ENCODE data around the gene KIF3B. TPM values are rescaled to one million over a fixed set of nuclear protein-coding genes. Genes with fewer than 3 reads are reported as not detected.

The KIF3B gene
- total and polyA plus RNA-seq, 10 of the 15 experiments (the other 5 are each of a cell fraction or from before 2014, with no cell fraction given), result 7.4 to 37.3 (median 25.9) TPM

DNA sequence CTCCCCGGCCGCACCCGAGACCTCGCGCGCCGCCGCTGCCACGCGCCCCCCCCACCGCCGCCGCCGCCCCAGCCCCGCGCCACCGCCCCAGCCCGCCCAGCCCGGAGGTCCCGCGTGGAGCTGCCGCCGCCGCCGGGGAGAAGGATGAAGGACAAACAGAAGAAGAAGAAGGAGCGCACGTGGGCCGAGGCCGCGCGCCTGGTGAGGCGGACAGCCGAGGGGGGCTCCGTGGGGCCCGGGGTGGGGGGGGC, 81.1 kb downstream of the KIF3B start:
- TF ChIP-seq SMARCA5 (IDR thresholded peaks at IDR 0.05) (no peak), TARDBP (IDR thresholded peaks at IDR 0.05; ENCODE audit: borderline replicate concordance) (no peak), POLR2AphosphoS2 (IDR thresholded peaks at IDR 0.05; ENCODE audit: low read depth, low read length) (no peak)
- Histone ChIP-seq H3K4me1 (ENCODE audit: control insufficient read depth, insufficient read depth, low read length) (peaks cover 32% of the 10 kb centered on the region), H3K9me3 (replicated peaks; ENCODE audit: control insufficient read depth, insufficient read depth, low read length) (no peaks in the 10 kb centered on the region; the same call in 2 of the 3 replicates), H4K20me1 (ENCODE audit: control insufficient read depth, insufficient read depth) (peaks cover 4% of the 10 kb centered on the region), H3K4me3 (peak overlapping the region; percentile 77; the same call in 1 of the 2 replicates), H3K4me2 (ENCODE audit: control insufficient read depth, insufficient read depth) (no peak overlapping the region), H3K27ac (ENCODE audit: control insufficient read depth, insufficient read depth) (peak overlapping the region; percentile 86; the same call in 1 of the 2 replicates), H3K36me3 (ENCODE audit: control insufficient read depth in 2 of 2, insufficient read depth in 2 of 2, low read length in 1 of 2) (no peaks in the 10 kb centered on the region), H3K27me3 (replicated peaks in 1 of 2; ENCODE audit: control insufficient read depth in 2 of 2, insufficient read depth in 2 of 2, low read length in 1 of 2) (no peaks in the 10 kb centered on the region), H3K9ac (ENCODE audit: control insufficient read depth, insufficient read depth, low read length) (no peak overlapping the region; the same call in 1 of the 2 replicates), H2AFZ (ENCODE audit: control insufficient read depth, low read depth, low read length) (no peak overlapping the region), H3K79me2 (ENCODE audit: control insufficient read depth, insufficient read depth, low read length) (peaks cover 56% of the 10 kb centered on the region)
- FAIRE-seq (no peak), ATAC-seq (no peak), DNase-seq (ENCODE audit: low read depth, low spot score) (no peak)
- in situ Hi-C loops (cut with MboI) (no loop called here), intact Hi-C loops (cut with micrococcal nuclease; ENCODE audit: unreplicated experiment) (loop anchor here (2.0 to 5.0 kb wide), 3 partner anchors 80 to 1634 kb away; partner anchors contain the start of genes PLAGL2, POFUT1 and RALY)
- no TSS peak for BruUV-seq (replicated peaks)
- CTCF ChIA-PET, result interaction anchor here (1.5 to 2.3 kb wide), 4 partner anchors 14 to 149 kb away, joined by 3 to 6 read pairs (median 4); no protein-coding TSS in a partner anchor
- RAD21 ChIA-PET (ENCODE audit: unreplicated experiment), result interaction anchor here (0.7 to 3.3 kb wide), 8 partner anchors 9 to 153 kb away, joined by 3 to 17 read pairs (median 4); no protein-coding TSS in a partner anchor
- 0% methylated on average over 1 of the region's 35 CpGs for WGBS (ENCODE audit: insufficient coverage, insufficient replicate concordance, low lambda C conversion rate, missing lambda C conversion rate)
- POLR2A ChIA-PET, result interaction anchor here (1.0 to 3.0 kb wide), 5 partner anchors 9 to 73 kb away, joined by 3 to 16 read pairs (median 4); no protein-coding TSS in a partner anchor
- SMC1A ChIA-PET (ENCODE audit: uncharacterized antibody, unreplicated experiment), result interaction anchor here (1.3 to 2.7 kb wide), 7 partner anchors 10 to 250 kb away, joined by 3 to 18 read pairs (median 6); no protein-coding TSS in a partner anchor

GRCh38 chr20:32358883-32359632, 81.6 kb downstream of the KIF3B start:
- no TSS peak for BruUV-seq (replicated peaks)
- Histone ChIP-seq H3K4me1 (ENCODE audit: control insufficient read depth, insufficient read depth, low read length) (peaks cover 35% of the 10 kb centered on the region), H3K4me3 (peak overlapping the region; percentile 77)
- no peak for TF ChIP-seq POLR2AphosphoS2 (IDR thresholded peaks at IDR 0.05; ENCODE audit: low read depth, low read length)
- TF ChIP-seq CBFB (IDR thresholded peaks at IDR 0.05; ENCODE audit: low read depth), result no peak
- TF ChIP-seq EZH2 (IDR thresholded peaks at IDR 0.05; ENCODE audit: borderline replicate concordance, control insufficient read depth, low read depth, low read length), result no peak
- peak in 1 of 2 experiments; percentile 71; a peak in 2 of 4 replicates for TF ChIP-seq ETV6 (conservative IDR thresholded peaks at IDR 0.05 in 1 of 2, IDR thresholded peaks at IDR 0.05 in 1 of 2; ENCODE audit: borderline replicate concordance in 1 of 2, low read depth in 1 of 2)
- peak; percentile 25; the same call in 1 of the 2 replicates for TF ChIP-seq MTA2 (IDR thresholded peaks at IDR 0.05; ENCODE audit: low read depth)
- TF ChIP-seq YBX1 (IDR thresholded peaks at IDR 0.05), result no peak
- no peak for TF ChIP-seq NFIC (IDR thresholded peaks at IDR 0.05; ENCODE audit: low read depth, low read length)
- TF ChIP-seq DPF2 (IDR thresholded peaks at IDR 0.05), result no peak; the same call in none of the 2 replicates
- TF ChIP-seq SREBF1 (IDR thresholded peaks at IDR 0.05; ENCODE audit: low read length), result no peak
- no peak for TF ChIP-seq IRF4 (IDR thresholded peaks at IDR 0.05; ENCODE audit: low read depth, low read length)
- TF ChIP-seq SMC3 (IDR thresholded peaks at IDR 0.05; ENCODE audit: borderline replicate concordance, low read length), result no peak
- no peak for TF ChIP-seq NFXL1 (IDR thresholded peaks at IDR 0.05; ENCODE audit: borderline replicate concordance)
- TF ChIP-seq NR2C2 (IDR thresholded peaks at IDR 0.05; ENCODE audit: borderline replicate concordance, control insufficient read depth, insufficient read length, low read depth), result no peak
- TF ChIP-seq CHD1 (IDR thresholded peaks at IDR 0.05; ENCODE audit: low read depth, low read length), result no peak
- TF ChIP-seq SUZ12 (IDR thresholded peaks at IDR 0.05; ENCODE audit: unreplicated experiment), result no peak

More at GRCh38 chr20:32358883-32359632, 81.6 kb downstream of the KIF3B start:
- ATAC-seq, result peak; percentile 4; the same call in 2 of the 3 replicates
- under 1% methylated on average over 25 of the region's 46 CpGs for WGBS (ENCODE audit: insufficient coverage, insufficient replicate concordance, low lambda C conversion rate, missing lambda C conversion rate)
- peak overlapping the region; percentile 41 for H2AFZ ChIP-seq (ENCODE audit: control insufficient read depth, low read depth, low read length)
- DNase-seq (ENCODE audit: low read depth, low spot score), result no peak
- H3K9ac ChIP-seq (ENCODE audit: control insufficient read depth, insufficient read depth, low read length), result peak overlapping the region; percentile 79
- POLR2A ChIA-PET, result interaction anchor here (0.7 to 3.0 kb wide), 8 partner anchors 9 to 176 kb away, joined by 3 to 16 read pairs (median 4); no protein-coding TSS in a partner anchor
- H3K4me2 ChIP-seq (ENCODE audit: control insufficient read depth, insufficient read depth), result peak overlapping the region; percentile 94
- peak overlapping the region; percentile 86 for H3K27ac ChIP-seq (ENCODE audit: control insufficient read depth, insufficient read depth)
- H4K20me1 ChIP-seq (ENCODE audit: control insufficient read depth, insufficient read depth), result peaks cover 6% of the 10 kb centered on the region
- no peaks in the 10 kb centered on the region for H3K27me3 ChIP-seq (replicated peaks in 1 of 2; ENCODE audit: control insufficient read depth in 2 of 2, insufficient read depth in 2 of 2, low read length in 1 of 2)
- H3K36me3 ChIP-seq (ENCODE audit: control insufficient read depth in 2 of 2, insufficient read depth in 2 of 2, low read length in 1 of 2), result no peaks in the 10 kb centered on the region
- peaks cover 61% of the 10 kb centered on the region for H3K79me2 ChIP-seq (ENCODE audit: control insufficient read depth, insufficient read depth, low read length)
- RAD21 ChIA-PET (ENCODE audit: unreplicated experiment), result interaction anchor here (0.7 to 3.3 kb wide), 12 partner anchors 8 to 176 kb away, joined by 3 to 17 read pairs (median 4); no protein-coding TSS in a partner anchor
- SMC1A ChIA-PET (ENCODE audit: uncharacterized antibody, unreplicated experiment), result interaction anchor here (0.8 to 2.7 kb wide), 13 partner anchors 9 to 293 kb away, joined by 3 to 18 read pairs (median 4); partner anchors contain the start of gene TM9SF4
- in situ Hi-C loops (cut with MboI), result no loop called here
- no peak for FAIRE-seq
- CTCF ChIA-PET, result interaction anchor here (0.8 to 2.3 kb wide), 7 partner anchors 11 to 150 kb away, joined by 3 to 6 read pairs (median 4); no protein-coding TSS in a partner anchor
- intact Hi-C loops (cut with micrococcal nuclease; ENCODE audit: unreplicated experiment), result loop anchor here (2.0 to 5.0 kb wide), 3 partner anchors 80 to 1633 kb away; partner anchors contain the start of genes PLAGL2, POFUT1 and RALY
- H3K9me3 ChIP-seq (replicated peaks; ENCODE audit: control insufficient read depth, insufficient read depth, low read length), result no peaks in the 10 kb centered on the region; the same call in 2 of the 3 replicates
